Measurements from ENCODE around the gene CTSV.

DNA sequence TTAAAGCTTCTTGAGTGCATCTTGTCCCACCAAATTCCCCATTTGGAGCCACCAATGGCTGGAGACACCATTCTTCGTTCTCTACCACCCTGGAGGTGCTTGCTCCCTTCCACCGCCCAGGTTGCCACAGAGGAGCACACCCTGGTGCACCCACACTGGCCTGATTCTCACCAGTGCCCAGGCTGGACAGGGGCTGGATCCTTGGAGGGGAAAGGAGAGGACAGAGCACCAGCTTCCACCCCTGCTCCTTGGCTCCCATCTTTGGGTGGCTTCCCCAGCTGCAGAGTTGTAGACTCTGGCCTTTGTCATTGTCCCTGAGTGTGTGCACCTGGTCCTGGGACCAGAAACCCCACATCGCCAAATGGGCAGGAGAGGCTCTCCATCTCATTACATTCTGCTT lies 21.9 kb upstream of the CTSV start:
- TF ChIP-seq POLR2A (IDR thresholded peaks at IDR 0.05; ENCODE audit: low read depth, low read length) (no peak), POLR2AphosphoS5 (IDR thresholded peaks at IDR 0.05; ENCODE audit: low read depth, low read length) (no peak), TAF1 (IDR thresholded peaks at IDR 0.05; ENCODE audit: borderline replicate concordance, low read depth, low read length) (no peak)

Measured in GM12892 (cell line).